CD1c-positive myeloid dendritic cell (primary cell): ENCODE measurements around the gene G3BP1.
"Not testable (repeated sequence)": the region's sequence is repeated elsewhere in the genome, so short reads cannot be mapped to it uniquely, and the experiment has no call there.

Experiments
- DNase-seq: peaks from one replicate; pipeline ENCODE4 v3.0.0-alpha.2; 2016; ENCODE audit errors: extremely low spot score

The G3BP1 gene

GRCh38 chr5:151771259-151772028 lies at the start of gene G3BP1:
G3BP1 (plus strand) TSS chr5:151771954; CDS start chr5:151786621, 14,667 bp downstream.
- peak; percentile 100 for DNase-seq

GRCh38 chr5:151722546-151722945 lies 49.2 kb upstream of the G3BP1 start:
- DNase-seq, result no peak

- no peak for DNase-seq
Observed at GRCh38 chr5:151724360-151724759, 47.4 kb upstream of the G3BP1 start.

GRCh38 chr5:151729597-151729996 lies 42.2 kb upstream of the G3BP1 start:
- DNase-seq, result not testable (repeated sequence)

GRCh38 chr5:151730381-151730780 lies 41.4 kb upstream of the G3BP1 start:
- DNase-seq, result no peak

GRCh38 chr5:151733358-151734063 lies 38.2 kb upstream of the G3BP1 start:
- no peak for DNase-seq

- no peak for DNase-seq
Observed at GRCh38 chr5:151734064-151734408, 37.7 kb upstream of the G3BP1 start.

- DNase-seq, result no peak
Observed at GRCh38 chr5:151735646-151736045, 36.1 kb upstream of the G3BP1 start.

GRCh38 chr5:151737431-151737830 lies 34.3 kb upstream of the G3BP1 start:
- DNase-seq, result no peak

- DNase-seq, result no peak
Observed at GRCh38 chr5:151738125-151738848, 33.5 kb upstream of the G3BP1 start.

- DNase-seq, result no peak
Observed at GRCh38 chr5:151739395-151739794, 32.4 kb upstream of the G3BP1 start.

GRCh38 chr5:151739939-151740335 lies 31.8 kb upstream of the G3BP1 start:
- DNase-seq, result no peak

GRCh38 chr5:151740336-151740942 lies 31.3 kb upstream of the G3BP1 start:
- DNase-seq, result peak; percentile 67

- no peak for DNase-seq
Observed at GRCh38 chr5:151740958-151741373, 30.8 kb upstream of the G3BP1 start.

GRCh38 chr5:151741678-151742423 lies 29.9 kb upstream of the G3BP1 start:
- no peak for DNase-seq

- DNase-seq, result no peak
Observed at GRCh38 chr5:151742870-151743294, 28.9 kb upstream of the G3BP1 start.

- no peak for DNase-seq
Observed at GRCh38 chr5:151743530-151743929, 28.2 kb upstream of the G3BP1 start.

- DNase-seq, result peak; percentile 66
Observed at GRCh38 chr5:151745071-151745705, 26.6 kb upstream of the G3BP1 start.

- DNase-seq, result no peak
Observed at GRCh38 chr5:151750121-151750520, 21.6 kb upstream of the G3BP1 start.

GRCh38 chr5:151751091-151751490 lies 20.7 kb upstream of the G3BP1 start:
- peak; percentile 49 for DNase-seq

GRCh38 chr5:151751593-151751992 lies 20.2 kb upstream of the G3BP1 start:
- no peak for DNase-seq
